ENCODE results near the gene ZNF500. TPM values are rescaled to one million over a fixed set of nuclear protein-coding genes. Genes with fewer than 3 reads are reported as not detected.
A peak's percentile ranks its signal among the peaks of the same experiment; 100 is the strongest.

The ZNF500 gene
- total RNA-seq, 3 donors from 2014 or later (not counting 1 experiment from before 2014, with no cell fraction given): 11.4 to 20.3 (median 13.0) TPM

DNA sequence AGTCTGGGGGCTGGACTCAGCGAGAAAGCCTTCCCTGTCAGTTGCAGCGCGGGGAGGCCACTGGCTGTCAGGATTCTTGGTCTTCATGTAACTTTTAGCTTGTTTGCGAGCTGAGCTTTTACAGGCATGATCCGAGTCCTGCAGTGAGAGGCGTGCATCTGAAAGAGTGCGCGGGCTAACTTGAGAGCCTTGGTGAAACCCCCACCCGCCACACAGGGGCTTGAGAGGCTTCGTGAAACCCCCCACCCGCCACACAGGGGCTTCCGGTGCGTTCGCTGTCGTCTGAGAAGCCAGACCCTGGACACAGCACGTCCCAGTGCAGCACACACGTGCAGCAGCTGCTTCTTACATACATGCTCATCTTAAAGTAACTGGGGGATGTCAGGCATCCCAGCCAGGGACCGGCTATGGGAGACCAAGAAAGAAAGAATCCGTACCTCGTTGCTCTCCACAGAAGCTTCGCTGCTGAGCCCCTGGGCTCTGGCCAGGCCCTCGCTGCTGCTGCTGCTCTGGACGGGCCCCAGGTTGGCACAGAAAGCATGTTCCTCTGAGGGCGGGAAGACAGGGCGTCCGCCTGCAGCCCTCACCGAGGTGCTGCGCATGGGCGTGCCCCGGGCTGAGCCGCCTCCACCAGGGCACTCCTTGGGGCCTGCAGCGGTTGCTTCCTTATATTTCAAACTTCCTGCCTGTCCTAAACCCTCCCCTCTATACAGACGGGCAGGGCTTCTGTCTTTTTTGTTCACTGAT, 65.8 kb downstream of the ZNF500 start:
- Mint-ChIP-seq H3K27ac (no peak overlapping the region), H3K4me1 (peaks cover 0 to 4% of the 10 kb centered on the region in 2 donors), H3K27me3 (ENCODE audit: low read depth in 2 of 2) (no peaks in the 10 kb centered on the region), H3K9me3 (no peaks in the 10 kb centered on the region), H3K4me3 (no peak overlapping the region), H3K36me3 (no peaks in the 10 kb centered on the region)
- no peaks in the 10 kb centered on the region for H3K27me3 ChIP-seq (ENCODE audit: control insufficient read depth, insufficient read depth, low read length)
- TF ChIP-seq, protein P1, sequence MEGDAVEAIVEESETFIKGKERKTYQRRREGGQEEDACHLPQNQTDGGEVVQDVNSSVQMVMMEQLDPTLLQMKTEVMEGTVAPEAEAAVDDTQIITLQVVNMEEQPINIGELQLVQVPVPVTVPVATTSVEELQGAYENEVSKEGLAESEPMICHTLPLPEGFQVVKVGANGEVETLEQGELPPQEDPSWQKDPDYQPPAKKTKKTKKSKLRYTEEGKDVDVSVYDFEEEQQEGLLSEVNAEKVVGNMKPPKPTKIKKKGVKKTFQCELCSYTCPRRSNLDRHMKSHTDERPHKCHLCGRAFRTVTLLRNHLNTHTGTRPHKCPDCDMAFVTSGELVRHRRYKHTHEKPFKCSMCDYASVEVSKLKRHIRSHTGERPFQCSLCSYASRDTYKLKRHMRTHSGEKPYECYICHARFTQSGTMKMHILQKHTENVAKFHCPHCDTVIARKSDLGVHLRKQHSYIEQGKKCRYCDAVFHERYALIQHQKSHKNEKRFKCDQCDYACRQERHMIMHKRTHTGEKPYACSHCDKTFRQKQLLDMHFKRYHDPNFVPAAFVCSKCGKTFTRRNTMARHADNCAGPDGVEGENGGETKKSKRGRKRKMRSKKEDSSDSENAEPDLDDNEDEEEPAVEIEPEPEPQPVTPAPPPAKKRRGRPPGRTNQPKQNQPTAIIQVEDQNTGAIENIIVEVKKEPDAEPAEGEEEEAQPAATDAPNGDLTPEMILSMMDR (IDR thresholded peaks at IDR 0.05): no peak
- no peak overlapping the region for H3K27ac ChIP-seq (ENCODE audit: low read length)
- H3K36me3 ChIP-seq (ENCODE audit: control insufficient read depth, insufficient read depth, low read length): peaks cover 45% of the 10 kb centered on the region
- H3K4me1 ChIP-seq (ENCODE audit: control insufficient read depth, insufficient read depth, low read length): peaks cover 14% of the 10 kb centered on the region
- H3K9me3 ChIP-seq (ENCODE audit: control insufficient read depth, insufficient read depth, low read length): no peaks in the 10 kb centered on the region
- ATAC-seq (no peak), DNase-seq (peak in 1 of 2 donors; percentile 17)
- intact Hi-C loops (cut with micrococcal nuclease): no loop called here
- WGBS (ENCODE audit: insufficient coverage): 94% methylated on average over 33 of the region's 33 CpGs
- H3K4me3 ChIP-seq (ENCODE audit: low read length): no peak overlapping the region

DNA sequence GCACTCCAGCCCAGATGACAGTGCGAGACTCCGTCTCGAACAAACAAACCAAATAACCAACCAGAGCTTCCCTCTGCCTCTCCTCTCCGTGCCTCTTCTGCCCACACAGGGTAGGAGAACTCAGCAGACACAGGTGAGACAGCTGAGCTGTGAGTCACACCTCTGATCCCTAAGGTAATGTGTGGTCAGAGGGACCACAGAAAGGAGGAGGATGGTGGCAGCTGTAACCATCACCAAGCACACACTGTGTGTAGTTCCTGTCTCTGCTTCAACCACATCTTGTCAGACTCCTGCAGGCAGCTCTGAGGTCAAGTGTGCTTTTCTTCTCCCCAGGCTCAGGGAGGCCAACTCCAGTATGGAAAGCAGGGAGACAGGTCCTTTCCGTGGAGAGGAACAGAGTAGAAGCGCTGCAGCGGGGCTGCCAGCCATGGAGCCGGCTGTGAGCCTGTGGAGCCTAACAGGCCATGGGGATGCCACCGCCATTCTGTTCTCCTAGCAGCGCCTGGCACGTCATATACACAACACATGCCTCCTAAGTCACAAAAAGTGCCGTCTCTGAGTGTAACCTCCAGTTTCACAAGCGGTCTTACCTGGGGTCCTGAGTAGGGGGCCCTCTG, 66.5 kb downstream of the ZNF500 start:
- WGBS (ENCODE audit: insufficient coverage): 86% methylated on average over 13 of the region's 13 CpGs
- DNase-seq (peak in 1 of 2 donors; percentile 79), ATAC-seq (no peak)
- intact Hi-C loops (cut with micrococcal nuclease): no loop called here
- Histone ChIP-seq H3K4me1 (ENCODE audit: control insufficient read depth, insufficient read depth, low read length) (peaks cover 20% of the 10 kb centered on the region), H3K9me3 (ENCODE audit: control insufficient read depth, insufficient read depth, low read length) (no peaks in the 10 kb centered on the region), H3K4me3 (ENCODE audit: low read length) (no peak overlapping the region), H3K36me3 (ENCODE audit: control insufficient read depth, insufficient read depth, low read length) (peaks cover 52% of the 10 kb centered on the region), H3K27ac (ENCODE audit: low read length) (no peak overlapping the region), H3K27me3 (ENCODE audit: control insufficient read depth, insufficient read depth, low read length) (no peaks in the 10 kb centered on the region)
- H3K4me3 Mint-ChIP-seq: no peak overlapping the region
- H3K9me3 Mint-ChIP-seq: no peaks in the 10 kb centered on the region
- H3K36me3 Mint-ChIP-seq: no peaks in the 10 kb centered on the region
- peaks cover 3 to 7% of the 10 kb centered on the region in 2 donors for H3K4me1 Mint-ChIP-seq
- H3K27me3 Mint-ChIP-seq (ENCODE audit: low read depth in 2 of 2): no peaks in the 10 kb centered on the region
- TF ChIP-seq, protein P1 (IDR thresholded peaks at IDR 0.05): no peak
- no peak overlapping the region for H3K27ac Mint-ChIP-seq

- H3K4me1 ChIP-seq (ENCODE audit: control insufficient read depth, insufficient read depth, low read length): peaks cover 33% of the 10 kb centered on the region
- ATAC-seq (no peak), DNase-seq (peak in 1 of 2 donors; percentile 10)
- no peak overlapping the region for H3K27ac ChIP-seq (ENCODE audit: low read length)
- no peaks in the 10 kb centered on the region for H3K9me3 ChIP-seq (ENCODE audit: control insufficient read depth, insufficient read depth, low read length)
- Mint-ChIP-seq H3K36me3 (no peaks in the 10 kb centered on the region), H3K4me3 (no peak overlapping the region), H3K27me3 (ENCODE audit: low read depth in 2 of 2) (no peaks in the 10 kb centered on the region), H3K4me1 (peaks cover 7 to 13% of the 10 kb centered on the region in 2 donors), H3K9me3 (no peaks in the 10 kb centered on the region), H3K27ac (no peak overlapping the region)
- H3K4me3 ChIP-seq (ENCODE audit: low read length): no peak overlapping the region
- TF ChIP-seq, protein P1 (IDR thresholded peaks at IDR 0.05): no peak
- intact Hi-C loops (cut with micrococcal nuclease): no loop called here
- WGBS (ENCODE audit: insufficient coverage): 92% methylated on average over 19 of the region's 19 CpGs
- H3K36me3 ChIP-seq (ENCODE audit: control insufficient read depth, insufficient read depth, low read length): peaks cover 48% of the 10 kb centered on the region
- no peaks in the 10 kb centered on the region for H3K27me3 ChIP-seq (ENCODE audit: control insufficient read depth, insufficient read depth, low read length)
These were observed 67.9 kb downstream of the ZNF500 start for GRCh38 chr16:4699046-4699556.

Measured in natural killer cell (primary cell).